HepG2 (cell line): ENCODE results near the gene DAAM2.

ENCODE experiments used
- EP300 ChIP-seq, 3 experiments: sonication (generic) in 1 of 3; formaldehyde crosslinking in 1 of 3; IDR thresholded peaks; 2 replicates each; pipeline versions ENCODE4 v1.5.1 to v1.6.1; 2011 to 2020; ENCODE audit warnings: low read depth in 2 of 3, low read length in 2 of 3, borderline replicate concordance in 1 of 3, improper control_type of control experiment in 1 of 3, mild to moderate bottlenecking in 1 of 3, missing genetic modification reagents in 1 of 3, moderate library complexity in 1 of 3
- GFI1 ChIP-seq: sonication (generic); formaldehyde crosslinking; IDR thresholded peaks from 2 replicates; pipeline ENCODE4 v1.5.0; 2020; ENCODE audit warnings: missing genetic modification reagents, mild to moderate bottlenecking, borderline replicate concordance
- RAD21 ChIP-seq: fragments of 450-650 bp; formaldehyde crosslinking; IDR thresholded peaks from 2 replicates; pipeline ENCODE4 v1.5.0; 2020; ENCODE audit warnings: mild to moderate bottlenecking
- SIN3A ChIP-seq: IDR thresholded peaks from 2 replicates; pipeline ENCODE4 v1.6.1; 2011; ENCODE audit warnings: low read depth, mild to moderate bottlenecking, control low read depth, low read length, borderline replicate concordance
- TF ChIP-seq, protein P1 (sequence below): sonication (generic); formaldehyde crosslinking; IDR thresholded peaks from 2 replicates; pipeline ENCODE4 v1.5.0; 2020; ENCODE audit warnings: mild to moderate bottlenecking, missing genetic modification reagents, moderate library complexity

DNA sequence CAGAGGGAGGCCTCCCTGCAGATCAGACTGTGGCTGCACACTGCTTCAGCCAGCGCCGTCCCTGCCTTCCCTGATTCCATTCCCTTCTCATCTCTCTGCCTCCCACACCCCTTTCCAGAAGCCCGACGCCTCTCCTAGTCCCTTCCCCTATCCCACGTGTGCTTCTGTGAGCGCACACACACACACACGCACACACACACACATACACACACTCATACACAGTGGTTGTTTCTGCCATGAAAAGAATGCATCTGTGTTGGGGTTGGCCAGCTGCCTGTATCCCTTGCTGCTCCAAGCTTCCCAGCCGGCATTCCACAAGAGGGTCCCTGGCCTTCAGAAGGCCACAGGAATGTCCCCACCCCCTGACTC lies 90.3 kb downstream of the DAAM2 start:
- TF ChIP-seq GFI1 (no peak), RAD21 (CRISPR knock-in tag) (no peak), SIN3A (no peak), EP300 (IDR thresholded peaks at IDR 0.05; ENCODE audit: low read depth in 2 of 2, low read length in 2 of 2) (no peak), EP300 (CRISPR knock-in tag; IDR thresholded peaks at IDR 0.05; ENCODE audit: borderline replicate concordance) (no peak)
- TF ChIP-seq, protein P1, sequence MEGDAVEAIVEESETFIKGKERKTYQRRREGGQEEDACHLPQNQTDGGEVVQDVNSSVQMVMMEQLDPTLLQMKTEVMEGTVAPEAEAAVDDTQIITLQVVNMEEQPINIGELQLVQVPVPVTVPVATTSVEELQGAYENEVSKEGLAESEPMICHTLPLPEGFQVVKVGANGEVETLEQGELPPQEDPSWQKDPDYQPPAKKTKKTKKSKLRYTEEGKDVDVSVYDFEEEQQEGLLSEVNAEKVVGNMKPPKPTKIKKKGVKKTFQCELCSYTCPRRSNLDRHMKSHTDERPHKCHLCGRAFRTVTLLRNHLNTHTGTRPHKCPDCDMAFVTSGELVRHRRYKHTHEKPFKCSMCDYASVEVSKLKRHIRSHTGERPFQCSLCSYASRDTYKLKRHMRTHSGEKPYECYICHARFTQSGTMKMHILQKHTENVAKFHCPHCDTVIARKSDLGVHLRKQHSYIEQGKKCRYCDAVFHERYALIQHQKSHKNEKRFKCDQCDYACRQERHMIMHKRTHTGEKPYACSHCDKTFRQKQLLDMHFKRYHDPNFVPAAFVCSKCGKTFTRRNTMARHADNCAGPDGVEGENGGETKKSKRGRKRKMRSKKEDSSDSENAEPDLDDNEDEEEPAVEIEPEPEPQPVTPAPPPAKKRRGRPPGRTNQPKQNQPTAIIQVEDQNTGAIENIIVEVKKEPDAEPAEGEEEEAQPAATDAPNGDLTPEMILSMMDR (CRISPR knock-in tag): no peak
